ENCODE measurements around the gene KRTAP10-5.
"Not testable (repeated sequence)": the region's sequence is repeated elsewhere in the genome, so short reads cannot be mapped to it uniquely, and the experiment has no call there.

Gene KRTAP10-5

GRCh38 chr21:44592446-44593311 lies 12.3 kb upstream of the KRTAP10-5 start, which contains the start of gene KRTAP10-6:
KRTAP10-6 (minus strand) TSS chr21:44592505; CDS start chr21:44592484, 21 bp downstream.
- H3K9me3 ChIP-seq (ENCODE audit: low read length) = no peaks in the 10 kb centered on the region
- no peak within 1 kb of the TSS for H3K4me3 ChIP-seq (ENCODE audit: low read length)
- H2AFZ ChIP-seq (ENCODE audit: low read depth, low read length) = no peak within 1 kb of the TSS
- no peaks in the 10 kb centered on the region for H3K36me3 ChIP-seq (ENCODE audit: insufficient read depth, low read length)
- H3K27me3 ChIP-seq (ENCODE audit: insufficient read depth, low read length) = no peaks in the 10 kb centered on the region
- H3K4me1 ChIP-seq (ENCODE audit: insufficient read depth, low read length) = no peaks in the 10 kb centered on the region

- not testable (repeated sequence) for H3K27me3 ChIP-seq (ENCODE audit: insufficient read depth, low read length); H3K4me3 ChIP-seq (ENCODE audit: low read length); H3K4me1 ChIP-seq (ENCODE audit: insufficient read depth, low read length); H2AFZ ChIP-seq (ENCODE audit: low read depth, low read length); H3K36me3 ChIP-seq (ENCODE audit: insufficient read depth, low read length); H3K9me3 ChIP-seq (ENCODE audit: low read length)
These were observed 11.4 kb upstream of the KRTAP10-5 start for GRCh38 chr21:44591801-44592130.

- not testable (repeated sequence) for H3K9me3 ChIP-seq (ENCODE audit: low read length); H3K4me1 ChIP-seq (ENCODE audit: insufficient read depth, low read length); H3K4me3 ChIP-seq (ENCODE audit: low read length); H3K36me3 ChIP-seq (ENCODE audit: insufficient read depth, low read length); H3K27me3 ChIP-seq (ENCODE audit: insufficient read depth, low read length); H2AFZ ChIP-seq (ENCODE audit: low read depth, low read length)
These were observed 10.7 kb upstream of the KRTAP10-5 start for GRCh38 chr21:44590897-44591800.

GRCh38 chr21:44590311-44590721 lies 9.9 kb upstream of the KRTAP10-5 start:
- Histone ChIP-seq H3K36me3 (ENCODE audit: insufficient read depth, low read length) (no peaks in the 10 kb centered on the region), H3K9me3 (ENCODE audit: low read length) (no peaks in the 10 kb centered on the region)

GRCh38 chr21:44589586-44590305 lies 9.3 kb upstream of the KRTAP10-5 start:
- no peaks in the 10 kb centered on the region for H3K9me3 ChIP-seq (ENCODE audit: low read length)
- H3K27me3 ChIP-seq (ENCODE audit: insufficient read depth, low read length) = no peaks in the 10 kb centered on the region
- H3K4me1 ChIP-seq (ENCODE audit: insufficient read depth, low read length) = no peaks in the 10 kb centered on the region
- no peak overlapping the region for H2AFZ ChIP-seq (ENCODE audit: low read depth, low read length)
- no peak overlapping the region for H3K4me3 ChIP-seq (ENCODE audit: low read length)
- H3K36me3 ChIP-seq (ENCODE audit: insufficient read depth, low read length) = no peaks in the 10 kb centered on the region

More at GRCh38 chr21:44590311-44590721, 9.9 kb upstream of the KRTAP10-5 start:
- Histone ChIP-seq H3K4me1 (ENCODE audit: insufficient read depth, low read length) (no peaks in the 10 kb centered on the region), H3K4me3 (ENCODE audit: low read length) (no peak overlapping the region), H2AFZ (ENCODE audit: low read depth, low read length) (no peak overlapping the region), H3K27me3 (ENCODE audit: insufficient read depth, low read length) (no peaks in the 10 kb centered on the region)

- no peak overlapping the region for H3K4me3 ChIP-seq (ENCODE audit: low read length)
These were observed 8.7 kb upstream of the KRTAP10-5 start for GRCh38 chr21:44589094-44589493.

GRCh38 chr21:44585892-44586291 lies 5.5 kb upstream of the KRTAP10-5 start:
- H3K9me3 ChIP-seq (ENCODE audit: low read length) = no peaks in the 10 kb centered on the region
- H2AFZ ChIP-seq (ENCODE audit: low read depth, low read length) = no peak overlapping the region
- H3K4me1 ChIP-seq (ENCODE audit: insufficient read depth, low read length) = peaks cover 5% of the 10 kb centered on the region
- H3K4me3 ChIP-seq (ENCODE audit: low read length) = no peak overlapping the region
- H3K36me3 ChIP-seq (ENCODE audit: insufficient read depth, low read length) = no peaks in the 10 kb centered on the region
- no peaks in the 10 kb centered on the region for H3K27me3 ChIP-seq (ENCODE audit: insufficient read depth, low read length)

More at GRCh38 chr21:44589094-44589493, 8.7 kb upstream of the KRTAP10-5 start:
- H3K27me3 ChIP-seq (ENCODE audit: insufficient read depth, low read length) = no peaks in the 10 kb centered on the region
- H3K36me3 ChIP-seq (ENCODE audit: insufficient read depth, low read length) = no peaks in the 10 kb centered on the region
- H2AFZ ChIP-seq (ENCODE audit: low read depth, low read length) = no peak overlapping the region
- no peaks in the 10 kb centered on the region for H3K9me3 ChIP-seq (ENCODE audit: low read length)
- no peaks in the 10 kb centered on the region for H3K4me1 ChIP-seq (ENCODE audit: insufficient read depth, low read length)

- Histone ChIP-seq H3K27me3 (ENCODE audit: insufficient read depth, low read length) (no peaks in the 10 kb centered on the region), H3K9me3 (ENCODE audit: low read length) (no peaks in the 10 kb centered on the region), H3K4me1 (ENCODE audit: insufficient read depth, low read length) (peaks cover 5% of the 10 kb centered on the region), H3K4me3 (ENCODE audit: low read length) (no peak overlapping the region), H2AFZ (ENCODE audit: low read depth, low read length) (peak overlapping the region; percentile 48), H3K36me3 (ENCODE audit: insufficient read depth, low read length) (no peaks in the 10 kb centered on the region)
These were observed 3.4 kb upstream of the KRTAP10-5 start for GRCh38 chr21:44583800-44584147.

GRCh38 chr21:44583089-44583799 lies 2.8 kb upstream of the KRTAP10-5 start:
- H3K4me1 ChIP-seq (ENCODE audit: insufficient read depth, low read length) = peaks cover 5% of the 10 kb centered on the region
- H3K36me3 ChIP-seq (ENCODE audit: insufficient read depth, low read length) = no peaks in the 10 kb centered on the region
- H2AFZ ChIP-seq (ENCODE audit: low read depth, low read length) = peak overlapping the region; percentile 48
- H3K4me3 ChIP-seq (ENCODE audit: low read length) = no peak overlapping the region
- H3K9me3 ChIP-seq (ENCODE audit: low read length) = no peaks in the 10 kb centered on the region
- H3K27me3 ChIP-seq (ENCODE audit: insufficient read depth, low read length) = no peaks in the 10 kb centered on the region

- Histone ChIP-seq H3K27me3 (ENCODE audit: insufficient read depth, low read length) (no peaks in the 10 kb centered on the region), H2AFZ (ENCODE audit: low read depth, low read length) (no peak overlapping the region), H3K4me3 (ENCODE audit: low read length) (no peak overlapping the region), H3K36me3 (ENCODE audit: insufficient read depth, low read length) (no peaks in the 10 kb centered on the region), H3K9me3 (ENCODE audit: low read length) (no peaks in the 10 kb centered on the region), H3K4me1 (ENCODE audit: insufficient read depth, low read length) (peaks cover 5% of the 10 kb centered on the region)
These were observed 1.7 kb upstream of the KRTAP10-5 start for GRCh38 chr21:44582055-44582454.

GRCh38 chr21:44581158-44581557 lies 754 bp upstream of the KRTAP10-5 start:
- Histone ChIP-seq H3K9me3 (ENCODE audit: low read length) (no peaks in the 10 kb centered on the region), H2AFZ (ENCODE audit: low read depth, low read length) (no peak overlapping the region), H3K4me3 (ENCODE audit: low read length) (no peak overlapping the region), H3K4me1 (ENCODE audit: insufficient read depth, low read length) (peaks cover 5% of the 10 kb centered on the region), H3K27me3 (ENCODE audit: insufficient read depth, low read length) (no peaks in the 10 kb centered on the region), H3K36me3 (ENCODE audit: insufficient read depth, low read length) (no peaks in the 10 kb centered on the region)

- H3K36me3 ChIP-seq (ENCODE audit: insufficient read depth, low read length) = no peaks in the 10 kb centered on the region
- no peaks in the 10 kb centered on the region for H3K9me3 ChIP-seq (ENCODE audit: low read length)
- H3K27me3 ChIP-seq (ENCODE audit: insufficient read depth, low read length) = no peaks in the 10 kb centered on the region
- peaks cover 5% of the 10 kb centered on the region for H3K4me1 ChIP-seq (ENCODE audit: insufficient read depth, low read length)
- no peak overlapping the region for H3K4me3 ChIP-seq (ENCODE audit: low read length)
- H2AFZ ChIP-seq (ENCODE audit: low read depth, low read length) = no peak overlapping the region
These were observed 615 bp downstream of the KRTAP10-5 start for GRCh38 chr21:44579833-44580144.

Data from neuron (in vitro differentiated cells).